ENCODE measurements around the gene HSP90AB1. TPM values are rescaled to one million over a fixed set of nuclear protein-coding genes. Genes with fewer than 3 reads are reported as not detected.
"Not testable (repeated sequence)": the region's sequence is repeated elsewhere in the genome, so short reads cannot be mapped to it uniquely, and the experiment has no call there.

HSP90AB1 gene
- total RNA-seq, 1 experiment from 2014 or later = 1,201 TPM

DNA sequence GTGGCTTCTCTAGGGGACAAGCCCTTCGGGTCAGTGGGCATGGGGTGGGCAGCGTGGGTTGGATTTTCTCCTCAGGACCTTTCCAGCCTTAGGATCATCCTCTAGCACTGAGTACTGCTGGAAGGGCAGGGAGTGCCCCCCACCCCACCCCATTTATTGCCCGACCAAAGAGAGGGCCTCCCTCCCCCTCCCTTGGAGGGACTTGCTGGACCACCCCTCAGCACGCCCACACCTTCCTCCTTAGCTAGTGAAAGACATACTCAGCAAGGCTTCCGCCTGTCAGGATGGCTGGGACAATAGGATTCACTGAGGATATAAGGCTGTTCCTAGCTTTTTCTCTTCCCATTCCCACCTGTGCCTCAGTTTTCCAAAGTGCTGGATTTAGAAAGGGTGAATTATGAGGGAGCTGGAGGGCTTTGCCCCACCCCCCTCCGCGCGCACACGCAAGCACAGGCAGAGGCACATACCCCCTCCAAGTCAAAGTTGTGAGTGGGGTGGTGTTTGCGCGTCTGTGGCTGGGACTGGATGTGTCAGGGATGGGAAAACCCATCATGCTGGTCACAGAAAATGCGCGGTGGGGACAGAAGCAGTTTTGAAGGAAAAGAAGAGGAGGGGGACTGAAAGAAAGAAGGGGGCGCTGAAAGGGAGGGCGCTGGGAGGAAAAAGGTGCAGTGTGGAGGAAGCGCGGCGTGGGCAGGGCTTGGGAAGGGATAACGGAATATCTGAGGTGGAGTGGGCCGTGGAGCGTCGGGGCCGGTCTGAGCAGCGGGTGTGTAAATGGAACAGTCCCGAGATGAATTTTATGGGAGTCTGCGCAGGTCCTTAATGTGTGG, 24.2 kb upstream of the HSP90AB1 start:
- no peak for DNase-seq (ENCODE audit: low read depth)

DNA sequence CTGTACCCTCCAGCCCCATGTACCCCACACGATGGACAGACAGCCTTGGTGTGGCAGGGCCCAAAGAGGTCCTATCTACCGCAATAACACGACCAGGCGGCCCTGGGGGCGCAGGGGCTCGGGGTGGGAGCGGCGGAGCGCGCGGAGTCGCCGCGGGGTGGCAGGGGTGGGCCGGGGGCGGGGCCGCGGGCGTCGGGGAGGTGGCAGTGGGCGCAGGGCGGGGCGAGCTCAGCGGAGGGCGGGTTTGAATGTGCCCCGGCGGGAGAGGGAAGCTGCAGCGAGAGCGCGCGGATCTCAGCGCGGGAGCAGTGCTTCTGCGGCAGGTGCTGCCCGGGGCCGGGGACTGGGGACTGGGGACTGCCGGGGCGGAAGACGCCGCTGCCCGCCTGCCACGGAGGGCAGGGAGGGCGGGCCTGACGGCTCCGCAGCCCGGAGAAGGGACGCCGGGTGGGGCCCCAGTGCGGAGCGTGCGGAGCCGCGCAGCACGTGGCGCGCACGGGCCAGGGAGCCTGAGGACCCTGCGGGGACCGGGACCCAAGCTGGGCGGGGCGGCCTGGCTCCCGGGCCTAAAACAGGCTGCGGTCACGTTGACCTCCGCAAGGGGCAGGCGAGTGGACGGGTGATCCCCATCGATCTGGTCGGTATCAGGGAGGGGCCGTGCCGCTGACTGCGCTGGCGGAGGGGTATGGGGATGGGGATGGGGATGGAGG, 23.4 kb upstream of the HSP90AB1 start, which contains the start of gene SLC29A1:
Gene SLC29A1 (plus strand): TSS at position 277 of the 710 bp plus-strand sequence. CDS start 3,719 bp downstream, outside the sequence.
- peak; percentile 71 for DNase-seq (ENCODE audit: low read depth)

DNA sequence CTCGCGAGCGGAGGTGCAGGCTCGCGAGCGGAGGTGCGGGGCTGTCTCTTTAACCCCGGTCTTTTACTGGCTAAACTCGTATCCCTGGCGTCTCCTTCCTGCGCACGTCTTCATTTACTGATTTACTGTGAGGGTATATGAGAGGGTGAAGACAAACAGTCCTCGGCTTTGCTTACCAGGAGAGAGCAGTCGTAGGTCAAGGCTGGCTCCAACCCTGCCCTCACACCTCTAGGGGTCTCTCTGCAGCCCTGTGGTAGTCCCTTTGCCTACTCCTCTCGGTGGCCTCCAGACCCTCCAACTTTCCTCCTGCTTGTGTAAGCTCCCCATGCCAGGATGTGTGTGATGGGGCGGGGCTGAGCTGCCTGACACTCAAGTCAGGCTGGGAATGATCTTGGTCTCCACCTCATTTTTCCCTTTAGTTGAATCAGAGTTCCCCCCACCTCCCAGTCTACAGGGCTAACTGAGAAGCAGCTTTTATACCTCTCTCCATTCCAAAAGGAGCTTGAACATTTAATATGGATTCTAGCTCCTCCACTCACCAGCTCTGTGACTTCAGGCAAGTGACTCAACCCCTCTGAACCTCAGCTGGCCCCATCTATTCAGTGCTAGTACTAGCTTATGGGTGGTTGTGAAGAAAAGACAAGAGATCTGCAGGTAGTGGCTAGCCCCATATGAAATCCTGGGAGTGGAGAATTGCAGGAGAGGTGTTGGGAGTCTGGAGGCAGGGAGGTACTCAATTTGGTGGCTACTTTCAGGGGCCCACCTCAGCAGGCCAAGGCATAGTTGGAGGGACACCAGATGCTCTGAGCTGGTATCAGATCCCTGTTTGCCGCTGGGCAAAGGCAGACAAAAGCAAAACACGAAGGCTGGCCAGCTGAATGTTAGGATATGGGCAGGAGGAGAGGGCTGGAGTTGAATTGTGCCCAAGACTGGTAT, 22.6 kb upstream of the HSP90AB1 start:
- no peak for DNase-seq (ENCODE audit: low read depth)

DNA sequence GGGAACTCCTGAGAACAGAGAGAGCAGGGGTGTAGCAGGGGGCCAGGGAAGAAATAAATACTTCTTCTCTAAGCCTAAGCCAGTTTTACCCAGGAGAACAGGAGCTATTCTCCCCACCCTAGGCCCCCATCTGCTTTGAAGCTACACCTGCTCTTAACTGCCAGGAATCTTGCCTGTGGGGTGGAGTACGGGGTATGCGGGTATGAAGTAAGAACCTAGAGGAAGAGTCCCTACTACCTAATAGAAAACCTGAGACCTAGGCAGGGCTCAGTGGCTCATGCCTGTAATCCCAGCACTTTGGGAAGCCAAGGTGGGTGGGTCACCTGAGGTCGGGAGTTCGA, 22.0 kb upstream of the HSP90AB1 start:
- no peak for DNase-seq (ENCODE audit: low read depth)

GRCh38 chr6:44225579-44226325, 21.1 kb upstream of the HSP90AB1 start:
- DNase-seq (ENCODE audit: low read depth) = no peak

- no peak for DNase-seq (ENCODE audit: low read depth)
These were observed 20.3 kb upstream of the HSP90AB1 start for GRCh38 chr6:44226368-44227147.

GRCh38 chr6:44227148-44227793, 19.6 kb upstream of the HSP90AB1 start:
- no peak for DNase-seq (ENCODE audit: low read depth)

DNA sequence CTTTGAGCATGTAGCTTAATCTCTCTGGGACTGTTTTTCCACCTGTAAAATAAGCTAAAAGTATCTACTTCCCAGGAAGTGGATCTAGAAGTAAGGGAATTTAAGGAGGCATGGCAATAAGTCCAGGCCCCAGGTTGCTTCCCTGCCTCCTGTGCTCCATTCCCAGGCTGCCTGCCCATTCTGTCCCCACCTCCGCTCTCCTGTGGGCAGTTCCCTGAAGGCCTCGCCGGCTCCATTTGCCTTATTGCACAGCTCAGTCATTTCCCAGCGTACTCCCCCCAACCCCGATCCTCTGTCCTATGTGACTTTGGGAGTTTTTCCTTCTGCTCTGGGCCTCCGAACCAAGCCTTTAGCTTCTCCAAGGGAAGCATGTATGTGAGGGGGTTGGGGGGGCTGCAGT, 18.9 kb upstream of the HSP90AB1 start:
- DNase-seq (ENCODE audit: low read depth) = no peak

- no peak for DNase-seq (ENCODE audit: low read depth)
These were observed 18.5 kb upstream of the HSP90AB1 start for GRCh38 chr6:44228433-44228832.

GRCh38 chr6:44228836-44229235, 18.1 kb upstream of the HSP90AB1 start:
- DNase-seq (ENCODE audit: low read depth) = no peak

GRCh38 chr6:44229376-44230033, 17.4 kb upstream of the HSP90AB1 start:
- no peak for DNase-seq (ENCODE audit: low read depth)

DNA sequence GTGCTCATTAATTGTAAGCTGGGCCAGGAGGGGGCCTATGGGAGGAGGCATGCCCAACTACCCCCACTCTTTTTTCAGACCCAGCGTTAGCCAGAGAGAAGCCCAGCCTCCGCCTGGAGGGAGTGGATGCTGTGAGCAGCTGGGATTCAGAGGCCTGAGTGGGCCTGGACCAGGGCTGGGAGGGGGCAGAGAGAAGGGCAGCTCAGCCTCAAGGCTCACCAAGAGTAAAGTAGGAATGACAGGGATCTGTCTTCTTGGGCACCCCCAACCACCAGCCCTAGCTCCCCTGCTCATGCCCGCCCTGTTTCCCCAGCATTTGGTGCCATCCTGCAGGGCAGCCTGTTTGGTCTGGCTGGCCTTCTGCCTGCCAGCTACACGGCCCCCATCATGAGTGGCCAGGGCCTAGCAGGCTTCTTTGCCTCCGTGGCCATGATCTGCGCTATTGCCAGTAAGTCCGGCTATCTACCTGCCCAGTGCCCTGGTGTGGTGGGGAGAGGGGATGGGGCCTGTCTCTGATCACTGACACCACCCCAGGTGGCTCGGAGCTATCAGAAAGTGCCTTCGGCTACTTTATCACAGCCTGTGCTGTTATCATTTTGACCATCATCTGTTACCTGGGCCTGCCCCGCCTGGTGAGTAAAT, 16.7 kb upstream of the HSP90AB1 start:
- no peak for DNase-seq (ENCODE audit: low read depth)

GRCh38 chr6:44231426-44231825, 15.5 kb upstream of the HSP90AB1 start:
- DNase-seq (ENCODE audit: low read depth) = not testable (repeated sequence)

DNA sequence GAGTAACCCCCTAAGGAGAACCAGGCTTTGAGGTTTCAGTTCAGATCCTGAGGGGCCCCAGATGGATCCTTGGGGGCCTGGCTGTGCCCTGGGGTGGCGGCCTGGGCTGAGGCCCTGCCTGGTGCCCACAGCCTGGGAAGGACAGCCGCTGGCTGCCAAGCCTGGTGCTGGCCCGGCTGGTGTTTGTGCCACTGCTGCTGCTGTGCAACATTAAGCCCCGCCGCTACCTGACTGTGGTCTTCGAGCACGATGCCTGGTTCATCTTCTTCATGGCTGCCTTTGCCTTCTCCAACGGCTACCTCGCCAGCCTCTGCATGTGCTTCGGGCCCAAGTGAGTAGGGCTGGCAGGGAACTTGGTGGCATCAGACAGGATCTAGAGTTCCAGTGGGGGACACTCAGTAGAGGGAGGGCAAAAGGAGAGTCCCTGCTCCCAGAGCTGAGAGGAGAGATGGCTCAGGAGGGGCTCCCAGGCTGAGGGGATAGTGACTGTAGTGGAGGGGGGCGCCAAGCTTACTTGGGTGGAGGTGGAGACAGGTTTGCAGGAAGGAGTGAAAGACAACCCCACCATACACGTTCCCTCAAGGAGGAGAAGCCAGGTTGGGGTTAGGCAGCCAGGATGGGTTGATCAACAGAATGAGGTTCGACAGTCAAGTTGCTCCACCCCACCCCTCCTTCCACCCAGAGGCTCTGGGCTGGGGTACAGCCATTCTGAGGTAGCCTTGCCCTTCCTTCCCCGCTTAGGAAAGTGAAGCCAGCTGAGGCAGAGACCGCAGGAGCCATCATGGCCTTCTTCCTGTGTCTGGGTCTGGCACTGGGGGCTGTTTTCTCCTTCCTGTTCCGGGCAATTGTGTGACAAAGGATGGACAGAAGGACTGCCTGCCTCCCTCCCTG, 14.0 kb upstream of the HSP90AB1 start:
- no peak for DNase-seq (ENCODE audit: low read depth)

- no peak for DNase-seq (ENCODE audit: low read depth)
These were observed 13.3 kb upstream of the HSP90AB1 start for GRCh38 chr6:44233567-44234100.

DNA sequence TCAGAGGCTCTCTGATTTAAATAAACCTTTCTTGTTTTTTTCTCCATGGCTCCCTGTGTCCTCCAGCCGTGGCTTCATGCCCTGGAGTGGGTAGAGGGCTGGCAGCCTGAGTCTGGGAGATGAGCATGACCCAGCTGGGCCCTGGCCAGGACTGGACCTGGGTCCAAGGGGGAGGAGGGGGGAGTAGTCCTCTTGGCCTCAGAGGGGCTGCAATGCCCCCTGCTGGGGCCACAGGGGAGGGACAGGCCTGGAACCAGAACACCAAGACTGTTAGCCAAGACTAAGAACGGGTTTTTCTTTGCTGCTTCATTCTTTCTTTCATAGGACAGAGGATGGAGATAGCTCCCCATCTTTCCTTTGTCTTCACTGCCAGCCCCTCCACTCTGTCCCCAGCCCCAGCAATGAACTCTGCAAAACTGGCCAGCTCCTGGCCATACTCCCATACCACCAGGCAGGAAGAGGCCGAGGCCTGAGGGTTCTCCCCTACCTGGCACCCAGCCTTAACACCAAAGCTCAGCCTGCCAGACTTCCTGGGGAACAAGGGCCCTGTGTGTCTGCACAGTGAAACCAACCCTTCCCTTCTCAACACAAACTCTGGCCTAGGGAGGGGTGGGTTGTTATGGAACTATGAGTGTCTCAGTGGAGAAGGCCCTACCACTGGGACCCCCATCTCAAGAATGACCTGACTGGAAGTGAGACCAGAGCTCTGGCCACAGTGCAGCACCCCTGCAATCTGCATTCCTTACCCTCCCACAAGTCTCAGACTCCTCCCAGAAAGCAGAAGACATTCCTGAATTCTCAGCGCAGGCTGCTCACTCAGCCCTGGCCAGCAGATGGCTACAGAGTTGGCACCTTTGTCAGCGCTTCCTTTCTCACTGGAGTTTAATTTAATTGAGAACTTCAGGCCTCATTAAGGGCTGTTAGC, 12.5 kb upstream of the HSP90AB1 start:
- peak; percentile 73 for DNase-seq (ENCODE audit: low read depth)
